AG09309 (cell line): ENCODE data around the gene PTPRO.

Experiments used
- DNase-seq: peaks from one replicate; pipeline ENCODE4 v3.0.0-alpha.2; 2010; ENCODE audit warnings: low read depth
- H3K4me3 ChIP-seq: 2 replicates; pipeline ENCODE4 v1.5.1; 2011; ENCODE audit warnings: mild to moderate bottlenecking, low read depth, low read length, moderate library complexity; ENCODE audit not compliant: control insufficient read depth
- CTCF ChIP-seq: IDR thresholded peaks from 2 replicates; pipeline ENCODE4 v1.5.1; 2011; ENCODE audit warnings: mild to moderate bottlenecking, low read depth, low read length, inconsistent platforms; ENCODE audit not compliant: insufficient read depth, control insufficient read depth; ENCODE audit errors: missing control alignments

PTPRO gene

GRCh38 chr12:15556411-15557102, 234.2 kb downstream of the PTPRO start:
- H3K4me3 ChIP-seq: no peak overlapping the region
- TF ChIP-seq CTCF: no peak
- DNase-seq: no peak

- no peak for TF ChIP-seq CTCF
- H3K4me3 ChIP-seq: no peak overlapping the region
- DNase-seq: peak; percentile 87
Observed at GRCh38 chr12:15558915-15559528, 236.7 kb downstream of the PTPRO start.

- H3K4me3 ChIP-seq: no peak overlapping the region
- TF ChIP-seq CTCF: no peak
- DNase-seq: no peak
Observed at GRCh38 chr12:15561396-15561795, 239.1 kb downstream of the PTPRO start.

DNA sequence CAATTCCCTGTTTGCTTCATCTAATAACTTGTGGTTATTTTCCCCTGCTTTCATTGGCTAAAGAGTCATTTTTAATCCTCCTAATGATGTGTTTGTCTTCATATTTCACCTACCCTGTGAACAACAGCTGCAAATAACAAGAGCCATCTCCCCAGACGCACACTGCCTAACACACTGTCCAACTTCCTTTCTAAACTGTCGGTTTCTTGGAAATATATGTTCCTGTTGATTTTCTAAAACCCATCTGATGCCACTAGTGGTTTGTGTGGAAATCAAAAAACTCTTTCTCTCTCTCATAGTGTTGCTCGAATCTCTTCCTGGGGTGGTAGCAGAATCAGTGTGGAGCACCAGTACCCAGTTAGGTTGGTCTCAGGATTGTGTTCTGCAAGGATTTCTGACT, 240.0 kb downstream of the PTPRO start:
- H3K4me3 ChIP-seq: no peak overlapping the region
- no peak for TF ChIP-seq CTCF
- DNase-seq: no peak

GRCh38 chr12:15563663-15564062, 241.4 kb downstream of the PTPRO start:
- no peak for TF ChIP-seq CTCF
- no peak overlapping the region for H3K4me3 ChIP-seq
- peak; percentile 37 for DNase-seq

- H3K4me3 ChIP-seq: no peak overlapping the region
- TF ChIP-seq CTCF: no peak
- DNase-seq: no peak
Observed at GRCh38 chr12:15574353-15574752, 252.0 kb downstream of the PTPRO start.
